SJSA1 (cell line): ENCODE data around the gene SMYD3. TPM values are rescaled to one million over a fixed set of nuclear protein-coding genes. Genes with fewer than 3 reads are reported as not detected.

Experiments
- DNase-seq, 2 experiments: peaks; one replicate each; pipeline ENCODE4 v3.0.0-alpha.2; 2015 to 2020; ENCODE audit warnings: low spot score in 2 of 2, low read depth in 1 of 2
- H3K27ac ChIP-seq: fragments of 250-450 bp; sonication (Bioruptor Pico); 2 replicates; pipeline ENCODE4 v1.5.1; 2020; ENCODE audit warnings: mild to moderate bottlenecking, moderate library complexity
- H3K27me3 ChIP-seq: fragments of 250-450 bp; sonication (Bioruptor Pico); replicated peaks from 2 replicates; pipeline ENCODE4 v1.5.1; 2020; ENCODE audit warnings: mild to moderate bottlenecking, moderate library complexity
- H3K36me3 ChIP-seq: fragments of 250-450 bp; sonication (Bioruptor Pico); 2 replicates; pipeline ENCODE4 v1.5.1; 2020; ENCODE audit warnings: mild to moderate bottlenecking
- H3K4me1 ChIP-seq: fragments of 250-450 bp; sonication (Bioruptor Pico); replicated peaks from 2 replicates; pipeline ENCODE4 v1.6.1; 2021; ENCODE audit warnings: mild to moderate bottlenecking
- H3K4me3 ChIP-seq: fragments of 250-450 bp; sonication (Bioruptor Pico); 2 replicates; pipeline ENCODE4 v1.5.1; 2020; ENCODE audit warnings: mild to moderate bottlenecking
- H3K9me3 ChIP-seq: fragments of 250-450 bp; sonication (Bioruptor Pico); replicated peaks from 2 replicates; pipeline ENCODE4 v1.5.1; 2020; ENCODE audit warnings: mild to moderate bottlenecking
- total RNA-seq: library from RNA; depleted of rRNA; stranded (reverse); fragments of >200 nt; shearing (Covaris generic); gene quantifications from 2 replicates; pipeline ENCODE4 v1.2.3, GENCODE V29; 2014

Gene SMYD3
- total RNA-seq, 1 experiment from 2014 or later: 38.5 TPM

DNA sequence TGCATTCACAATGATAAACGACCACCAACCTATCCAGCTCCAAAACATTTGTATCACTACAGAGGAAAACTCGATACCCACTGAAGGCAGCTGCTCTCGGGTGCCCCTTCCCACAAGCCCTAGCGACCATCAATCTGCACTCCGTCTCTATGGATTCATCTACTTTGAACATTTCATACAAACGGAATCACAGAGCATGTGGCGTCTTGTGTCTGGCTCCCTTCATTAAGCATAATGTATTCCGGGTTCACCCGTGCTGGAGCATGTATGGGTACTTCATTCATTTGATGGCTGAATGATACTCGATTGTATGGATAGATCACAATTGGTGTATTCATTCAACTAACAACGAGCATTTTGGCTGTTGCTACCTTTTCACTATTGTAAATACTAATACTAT, 340.2 kb downstream of the SMYD3 start:
- H3K4me1 ChIP-seq: no peaks in the 10 kb centered on the region
- no peaks in the 10 kb centered on the region for H3K9me3 ChIP-seq
- H3K27me3 ChIP-seq: no peaks in the 10 kb centered on the region
- no peak for DNase-seq
- no peak overlapping the region for H3K4me3 ChIP-seq
- H3K27ac ChIP-seq: no peak overlapping the region
- no peaks in the 10 kb centered on the region for H3K36me3 ChIP-seq

DNA sequence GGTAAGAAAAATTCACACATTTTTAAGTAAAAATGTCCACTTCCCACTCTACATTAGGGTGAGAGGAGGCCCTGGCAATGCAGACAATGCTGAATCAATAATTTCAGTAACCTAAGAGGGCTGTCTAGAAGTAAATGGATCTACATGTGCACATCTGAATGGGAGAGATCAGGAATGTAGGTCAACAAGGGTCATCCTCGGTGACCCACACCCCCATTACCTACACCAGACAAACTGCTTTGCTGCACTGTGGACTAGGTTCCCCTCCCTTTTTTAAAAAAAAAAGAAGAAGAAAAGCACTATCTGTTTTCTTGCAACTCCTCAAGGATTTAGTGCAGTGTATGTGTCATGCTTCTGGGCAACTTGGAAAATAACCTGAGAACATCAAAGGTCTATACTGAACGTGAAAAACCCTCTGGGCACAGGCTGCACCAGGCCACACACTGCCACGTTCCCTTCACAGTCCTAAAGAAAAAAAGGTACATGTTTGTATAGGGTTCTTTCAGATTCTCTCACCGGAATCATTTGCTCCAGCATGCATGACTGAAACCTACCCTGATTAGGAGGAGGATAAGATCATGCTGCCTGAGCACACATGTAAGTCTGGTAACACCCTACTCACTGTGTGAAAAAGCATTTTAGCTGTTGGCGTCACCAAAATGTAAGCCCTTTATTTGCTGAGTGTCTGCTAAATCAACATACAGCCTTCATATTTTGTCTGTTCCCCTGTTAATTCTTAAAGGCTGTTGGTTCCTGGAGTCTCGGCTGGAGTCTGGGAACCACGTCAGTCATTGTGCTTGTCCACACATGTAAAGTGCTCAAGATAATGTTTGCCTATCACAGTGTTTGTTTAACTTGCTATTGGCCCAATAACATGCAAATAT, 341.0 kb downstream of the SMYD3 start:
- no peak for DNase-seq
- H3K36me3 ChIP-seq: no peaks in the 10 kb centered on the region
- no peaks in the 10 kb centered on the region for H3K27me3 ChIP-seq
- H3K27ac ChIP-seq: no peak overlapping the region
- H3K4me3 ChIP-seq: no peak overlapping the region
- H3K4me1 ChIP-seq: no peaks in the 10 kb centered on the region
- no peaks in the 10 kb centered on the region for H3K9me3 ChIP-seq

DNA sequence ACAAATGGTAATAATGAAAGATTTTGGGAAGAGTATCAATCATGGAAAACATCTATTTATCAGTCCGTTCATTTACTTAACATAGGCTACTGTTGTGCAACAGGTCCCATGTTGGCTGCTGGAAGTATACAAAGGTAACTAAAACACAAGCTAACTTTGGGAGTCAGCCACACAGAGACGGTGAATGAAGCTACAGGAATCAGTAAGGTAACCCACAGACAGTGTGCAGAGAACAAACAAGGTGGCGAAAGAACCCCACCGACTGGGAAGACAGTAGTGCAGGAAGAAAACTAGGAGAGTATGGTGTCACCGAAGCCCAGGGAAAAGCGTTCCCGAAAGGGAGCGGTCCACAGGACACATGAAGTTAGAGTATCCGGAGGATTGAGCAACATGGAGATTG, 342.3 kb downstream of the SMYD3 start:
- no peaks in the 10 kb centered on the region for H3K36me3 ChIP-seq

DNA sequence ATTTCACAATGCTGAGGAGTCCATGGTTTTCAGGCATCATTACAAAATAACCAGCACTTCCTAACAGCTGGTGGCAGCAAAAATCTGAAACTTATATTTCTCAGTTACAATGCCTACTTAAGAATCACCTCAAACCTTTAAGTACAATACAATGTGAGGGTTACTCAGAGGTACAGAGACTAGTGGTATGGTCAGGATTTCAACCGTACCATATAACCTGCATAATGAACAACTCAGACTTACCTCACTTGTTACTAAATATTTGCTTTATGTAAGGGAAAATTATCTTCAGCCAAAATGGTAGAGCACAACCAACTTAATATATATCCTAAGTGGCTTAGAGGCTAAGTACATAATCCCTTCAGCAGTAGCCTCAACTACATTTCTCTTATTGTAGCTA, 344.5 kb downstream of the SMYD3 start:
- no peaks in the 10 kb centered on the region for H3K4me1 ChIP-seq
- H3K9me3 ChIP-seq: no peaks in the 10 kb centered on the region
- H3K4me3 ChIP-seq: no peak overlapping the region
- H3K36me3 ChIP-seq: no peaks in the 10 kb centered on the region
- no peak for DNase-seq
- H3K27ac ChIP-seq: no peak overlapping the region
- no peaks in the 10 kb centered on the region for H3K27me3 ChIP-seq

More for the DNA sequence above, 342.3 kb downstream of the SMYD3 start:
- H3K9me3 ChIP-seq: no peaks in the 10 kb centered on the region
- H3K27me3 ChIP-seq: no peaks in the 10 kb centered on the region
- no peak overlapping the region for H3K27ac ChIP-seq
- no peak for DNase-seq
- H3K4me1 ChIP-seq: no peaks in the 10 kb centered on the region
- H3K4me3 ChIP-seq: no peak overlapping the region

DNA sequence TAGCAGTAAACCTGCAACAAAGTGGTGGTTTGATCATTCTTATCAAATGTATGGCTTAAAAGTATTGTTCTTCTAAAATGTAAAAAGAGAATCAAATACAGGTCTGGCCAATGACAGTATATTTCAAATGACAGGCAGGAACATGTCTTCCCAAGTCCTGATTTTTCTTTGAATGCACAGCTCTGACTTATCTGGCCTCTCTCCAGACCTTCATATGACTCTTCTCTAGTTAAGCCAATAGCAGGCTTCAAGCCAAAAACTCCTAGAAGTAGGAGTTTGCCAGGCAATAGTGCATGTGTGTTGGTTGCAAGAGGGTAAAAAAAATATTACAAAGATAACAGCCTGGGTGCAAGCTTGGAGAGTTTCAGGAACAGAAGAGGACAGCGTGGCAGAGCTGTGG, 345.5 kb downstream of the SMYD3 start:
- Histone ChIP-seq H3K36me3 (no peaks in the 10 kb centered on the region), H3K4me1 (no peaks in the 10 kb centered on the region), H3K9me3 (no peaks in the 10 kb centered on the region), H3K4me3 (no peak overlapping the region), H3K27ac (no peak overlapping the region), H3K27me3 (no peaks in the 10 kb centered on the region)
- DNase-seq: no peak

DNA sequence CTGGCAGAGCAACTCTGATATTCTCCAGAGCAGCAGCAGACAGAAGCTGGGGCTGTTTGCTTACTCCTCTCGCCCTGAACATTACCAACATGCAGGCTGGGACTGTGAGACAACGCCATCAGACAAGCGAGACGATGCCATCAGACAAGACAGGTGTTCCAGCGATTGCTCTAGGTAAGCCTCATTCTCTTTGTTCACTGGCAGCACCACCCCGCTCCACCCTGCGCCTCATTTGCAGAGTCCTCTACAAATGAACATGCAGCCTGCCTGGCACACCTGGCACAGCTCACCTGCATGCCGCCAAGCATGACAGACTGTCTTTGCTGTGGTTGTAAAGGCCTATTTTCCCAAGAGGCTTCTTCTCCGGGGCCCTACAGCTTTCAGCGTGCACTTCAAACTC, 346.2 kb downstream of the SMYD3 start:
- H3K4me1 ChIP-seq: no peaks in the 10 kb centered on the region
- no peak overlapping the region for H3K4me3 ChIP-seq
- no peaks in the 10 kb centered on the region for H3K36me3 ChIP-seq
- H3K9me3 ChIP-seq: no peaks in the 10 kb centered on the region
- DNase-seq: no peak
- no peak overlapping the region for H3K27ac ChIP-seq
- H3K27me3 ChIP-seq: no peaks in the 10 kb centered on the region

DNA sequence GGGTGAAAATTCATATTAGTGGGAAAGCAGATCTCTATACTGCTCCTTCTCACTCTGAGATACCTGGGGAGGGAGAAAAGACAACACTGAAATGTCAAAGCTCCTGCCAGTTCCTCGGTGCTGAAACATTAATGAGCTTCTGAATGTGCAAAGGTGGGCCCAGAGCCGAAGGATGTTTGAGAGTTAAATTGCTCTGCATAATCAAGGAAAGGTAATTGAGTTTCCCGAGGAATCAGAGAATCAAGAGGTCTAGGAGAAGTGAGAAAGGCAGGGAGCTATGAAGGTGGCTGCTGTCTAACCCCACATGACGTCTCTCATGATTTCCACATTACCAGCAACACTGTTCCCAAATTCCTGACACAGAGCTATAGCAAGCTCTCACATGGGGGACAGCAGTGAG, 346.7 kb downstream of the SMYD3 start:
- Histone ChIP-seq H3K27me3 (no peaks in the 10 kb centered on the region), H3K9me3 (no peaks in the 10 kb centered on the region), H3K4me3 (no peak overlapping the region), H3K36me3 (no peaks in the 10 kb centered on the region), H3K4me1 (no peaks in the 10 kb centered on the region), H3K27ac (no peak overlapping the region)
- no peak for DNase-seq

DNA sequence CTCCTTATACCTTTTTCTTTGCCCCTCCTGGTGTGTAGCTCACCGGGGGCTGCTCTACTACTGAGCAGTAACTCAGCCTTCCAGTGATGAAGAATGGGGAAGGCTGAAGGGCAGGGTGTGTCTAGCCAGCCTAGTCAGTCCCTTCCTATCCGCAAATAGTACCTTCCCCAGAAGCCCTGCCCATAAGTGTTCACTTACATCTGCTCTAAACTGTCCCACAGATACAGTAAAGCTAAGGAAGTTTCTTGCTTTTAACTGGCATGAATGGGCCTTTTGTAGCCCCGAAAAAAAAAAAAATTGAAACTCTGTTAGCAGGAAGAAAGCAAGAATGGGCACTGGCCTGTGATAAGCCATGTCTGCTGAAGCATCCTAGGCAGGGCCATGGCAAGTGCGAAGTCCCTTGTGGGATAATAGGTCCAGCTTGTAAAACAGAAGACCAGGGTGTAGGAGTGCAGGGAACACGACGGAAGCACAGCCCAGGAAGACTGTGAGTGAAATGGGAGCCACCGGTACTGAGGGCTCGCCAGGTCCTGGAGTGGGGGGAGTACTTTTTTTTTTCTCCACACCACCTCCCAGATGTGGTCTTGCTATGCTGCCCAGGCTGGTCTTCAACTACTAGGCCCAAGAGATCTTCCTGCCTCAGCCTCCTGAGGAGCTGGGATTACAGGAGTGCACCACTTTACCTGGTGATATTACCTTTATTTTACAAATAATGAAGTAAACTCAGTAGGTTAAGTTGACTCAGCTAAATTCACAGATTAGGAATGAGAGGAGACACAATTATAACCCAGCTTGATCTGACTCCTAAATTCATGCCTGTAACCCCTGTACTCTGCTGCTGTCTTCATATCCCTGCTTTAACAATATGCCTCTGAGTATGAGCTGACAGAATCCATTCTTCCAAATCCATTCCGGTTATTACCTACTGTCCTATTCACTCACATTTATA, 347.5 kb downstream of the SMYD3 start:
- Histone ChIP-seq H3K4me1 (no peaks in the 10 kb centered on the region), H3K27ac (no peak overlapping the region), H3K27me3 (no peaks in the 10 kb centered on the region), H3K9me3 (no peaks in the 10 kb centered on the region), H3K36me3 (no peaks in the 10 kb centered on the region), H3K4me3 (no peak overlapping the region)
- DNase-seq: no peak

DNA sequence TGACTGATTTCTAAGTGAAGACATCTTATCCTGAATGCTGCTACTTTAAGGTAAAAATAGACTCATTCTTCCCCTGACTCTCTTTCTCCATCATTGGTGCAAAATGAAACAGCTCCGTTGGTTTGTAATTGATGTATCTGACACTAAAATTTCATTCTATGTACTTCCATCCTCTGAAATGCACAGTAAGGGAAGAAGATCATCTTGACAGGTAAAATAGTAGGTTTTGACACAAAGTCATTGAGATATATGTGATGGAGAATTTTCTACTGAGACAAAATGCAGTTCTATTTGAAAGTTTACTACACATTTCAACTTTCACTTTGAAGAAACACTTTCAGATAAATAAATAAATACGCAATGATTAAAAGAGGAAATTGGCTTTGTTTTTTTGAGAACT, 348.9 kb downstream of the SMYD3 start:
- H3K27ac ChIP-seq: no peak overlapping the region
- H3K27me3 ChIP-seq: no peaks in the 10 kb centered on the region
- H3K9me3 ChIP-seq: no peaks in the 10 kb centered on the region
- H3K4me1 ChIP-seq: no peaks in the 10 kb centered on the region
- no peaks in the 10 kb centered on the region for H3K36me3 ChIP-seq
- DNase-seq: no peak
- no peak overlapping the region for H3K4me3 ChIP-seq

DNA sequence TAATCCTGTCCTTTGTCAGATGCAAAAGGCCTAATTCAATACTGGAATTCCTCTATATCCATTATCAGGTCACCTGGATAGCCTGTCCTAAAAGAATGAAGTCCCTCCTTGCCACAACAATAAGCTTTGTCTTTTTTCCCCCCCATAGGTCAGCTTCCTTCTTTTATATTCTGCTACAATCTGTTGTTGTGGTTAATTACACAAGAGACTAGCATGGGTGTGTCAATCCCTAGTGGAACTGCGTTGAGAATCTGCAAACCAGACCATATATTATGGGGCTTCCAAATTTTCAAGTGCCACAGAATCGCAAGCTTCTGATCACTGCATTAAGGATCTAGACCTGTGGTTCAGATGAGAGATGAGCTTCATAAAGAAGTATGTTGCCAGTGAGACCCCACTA, 349.6 kb downstream of the SMYD3 start:
- Histone ChIP-seq H3K27ac (no peak overlapping the region), H3K36me3 (no peaks in the 10 kb centered on the region), H3K4me3 (no peak overlapping the region), H3K27me3 (no peaks in the 10 kb centered on the region), H3K4me1 (no peaks in the 10 kb centered on the region), H3K9me3 (no peaks in the 10 kb centered on the region)
- DNase-seq: no peak

DNA sequence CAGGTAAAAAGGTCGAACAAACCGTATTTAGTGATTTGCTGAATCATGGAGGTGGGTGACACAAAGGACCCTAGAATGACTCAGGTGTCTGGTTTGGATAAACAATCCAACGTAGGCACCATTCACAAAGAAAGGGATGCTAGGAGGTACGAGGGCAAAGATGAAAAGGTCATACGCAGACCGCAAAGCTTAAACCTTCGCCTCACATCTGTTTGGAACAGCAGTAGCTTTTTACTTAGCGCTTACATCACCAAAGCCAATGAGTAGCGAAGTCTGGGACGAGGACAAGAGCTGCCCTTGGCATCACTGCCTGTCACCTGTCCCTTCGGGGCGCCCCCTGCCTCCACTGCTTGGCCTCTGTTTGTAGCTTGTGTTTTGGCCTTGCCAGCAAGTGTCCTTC, 350.2 kb downstream of the SMYD3 start:
- DNase-seq: no peak
- no peaks in the 10 kb centered on the region for H3K36me3 ChIP-seq

DNA sequence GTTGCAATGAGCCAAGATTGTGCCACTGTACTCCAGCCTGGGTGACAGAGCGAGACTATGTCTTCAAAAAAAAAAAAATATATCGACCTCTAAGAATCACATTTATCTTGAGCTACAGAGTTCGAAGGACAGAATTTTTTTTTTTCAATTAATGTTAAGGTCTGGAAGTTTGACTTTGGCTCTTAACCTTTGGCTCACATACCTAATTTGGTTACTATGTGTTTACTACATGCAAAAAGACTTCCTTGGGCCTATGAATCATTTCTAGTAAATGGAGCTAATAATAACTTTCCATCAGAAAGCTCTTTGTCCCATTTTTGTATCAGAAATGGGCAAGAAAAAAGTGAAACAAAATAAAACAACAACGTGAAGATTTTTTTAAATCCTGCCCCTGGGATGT, 351.2 kb downstream of the SMYD3 start:
- Histone ChIP-seq H3K27me3 (no peaks in the 10 kb centered on the region), H3K4me1 (no peaks in the 10 kb centered on the region), H3K4me3 (no peak overlapping the region), H3K9me3 (no peaks in the 10 kb centered on the region), H3K27ac (no peak overlapping the region), H3K36me3 (no peaks in the 10 kb centered on the region)
- DNase-seq: no peak

More for the DNA sequence above, 350.2 kb downstream of the SMYD3 start:
- no peak overlapping the region for H3K4me3 ChIP-seq
- H3K9me3 ChIP-seq: no peaks in the 10 kb centered on the region
- no peak overlapping the region for H3K27ac ChIP-seq
- no peaks in the 10 kb centered on the region for H3K27me3 ChIP-seq
- H3K4me1 ChIP-seq: no peaks in the 10 kb centered on the region

DNA sequence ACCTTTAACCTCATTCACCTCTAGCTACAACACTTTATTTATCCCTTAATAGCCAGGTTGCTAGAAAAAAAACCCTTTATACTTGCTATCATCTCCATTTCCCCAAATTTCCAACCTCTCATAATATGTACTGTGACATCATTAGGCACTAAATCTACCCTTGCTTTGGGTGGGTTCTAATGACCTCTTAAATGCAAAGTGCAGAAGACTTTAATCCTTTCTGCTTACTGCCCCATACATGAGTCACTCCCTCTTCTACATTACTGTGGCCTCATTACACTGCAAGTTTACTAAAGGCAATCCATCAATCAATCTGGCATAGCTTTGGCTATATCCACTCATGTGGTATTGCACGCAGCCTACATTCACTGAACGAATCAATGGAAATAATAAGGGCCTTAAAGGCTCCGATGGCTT, 353.3 kb downstream of the SMYD3 start:
- H3K9me3 ChIP-seq: no peaks in the 10 kb centered on the region
- no peaks in the 10 kb centered on the region for H3K36me3 ChIP-seq
- no peaks in the 10 kb centered on the region for H3K4me1 ChIP-seq
- H3K27ac ChIP-seq: no peak overlapping the region
- DNase-seq: no peak
- no peaks in the 10 kb centered on the region for H3K27me3 ChIP-seq
- H3K4me3 ChIP-seq: no peak overlapping the region

DNA sequence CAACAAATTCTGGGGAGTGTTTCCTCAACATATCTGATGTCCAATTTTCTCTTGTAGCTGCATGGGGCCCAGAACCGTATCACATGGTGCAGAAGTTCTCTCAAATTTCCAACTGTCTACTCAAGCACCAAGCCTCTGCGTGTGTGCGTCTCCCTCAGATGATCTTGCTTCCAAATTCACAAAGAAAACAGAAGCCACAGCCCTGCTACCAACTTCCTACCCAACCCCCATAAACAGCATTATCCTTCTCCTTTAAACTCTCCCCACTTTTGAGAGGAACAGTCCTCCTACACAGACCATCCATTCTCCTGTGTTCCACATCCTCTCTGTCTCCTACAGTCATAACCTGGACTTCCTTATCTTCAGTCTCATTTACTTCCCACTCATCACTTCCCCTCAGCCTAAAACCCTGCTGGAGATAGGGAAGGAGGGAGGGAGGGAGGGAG, 354.1 kb downstream of the SMYD3 start:
- H3K36me3 ChIP-seq: no peaks in the 10 kb centered on the region
- no peak overlapping the region for H3K4me3 ChIP-seq
- H3K4me1 ChIP-seq: no peaks in the 10 kb centered on the region
- no peak overlapping the region for H3K27ac ChIP-seq
- DNase-seq: no peak
- no peaks in the 10 kb centered on the region for H3K9me3 ChIP-seq
- no peaks in the 10 kb centered on the region for H3K27me3 ChIP-seq
